Gastrocnemius medialis (tissue), 4 donors: Measurements from ENCODE around the gene TIAL1. TPM values are rescaled to one million over a fixed set of nuclear protein-coding genes. Genes with fewer than 3 reads are reported as not detected.
A peak's percentile ranks its signal among the peaks of the same experiment; 100 is the strongest.
"Not testable (repeated sequence)": the region's sequence is repeated elsewhere in the genome, so short reads cannot be mapped to it uniquely, and the experiment has no call there.

Experiments used
- ATAC-seq, 2 donors: fragments of 150-250 bp; one replicate each; pipeline ENCODE4 v1.9.1; 2016
- DNase-seq, 2 donors: peaks; one replicate each; pipeline ENCODE4 v3.0.0-alpha.2; 2019
- H3K27ac ChIP-seq, 4 donors: fragments of 200-600 bp; sonication (generic); 1 replicate in 1 of 4; 2 replicates in 3 of 4; pipeline ENCODE4 v1.5.1; 2016 to 2018; ENCODE audit warnings: mild to moderate bottlenecking in 2 of 4, moderate library complexity in 1 of 4
- H3K27me3 ChIP-seq, 3 donors: fragments of 200-600 bp; sonication (generic) in 2 of 3; 1 replicate in 1 of 3; 2 replicates in 2 of 3; pipeline versions ENCODE4 v1.5.1 to v1.6.0; 2016 to 2019; ENCODE audit warnings: mild to moderate bottlenecking in 1 of 3, moderate library complexity in 1 of 3
- H3K36me3 ChIP-seq, 2 donors: fragments of 200-600 bp; sonication (generic) in 1 of 2; one replicate each; pipeline ENCODE4 v1.5.1; 2017 to 2018
- H3K4me1 ChIP-seq, 2 donors: fragments of 200-600 bp; sonication (generic) in 1 of 2; one replicate each; pipeline ENCODE4 v1.5.1; 2016 to 2017; ENCODE audit warnings: mild to moderate bottlenecking in 2 of 2
- H3K4me3 ChIP-seq, 4 donors: fragments of 200-600 bp; sonication (generic) in 3 of 4; 1 replicate in 1 of 4; 2 replicates in 3 of 4; pipeline ENCODE4 v1.5.1; 2016 to 2019; ENCODE audit warnings: mild to moderate bottlenecking in 2 of 4
- H3K9me3 ChIP-seq, 3 donors: fragments of 200-600 bp; sonication (generic) in 2 of 3; 1 replicate in 1 of 3; 2 replicates in 2 of 3; pipeline ENCODE4 v1.5.1; 2016 to 2019
- POLR2A ChIP-seq, 2 donors: fragments of 450-650 bp; IDR thresholded peaks; one replicate each; pipeline ENCODE4 v1.6.1; 2017; ENCODE audit warnings: antibody characterized with exemption in 2 of 2, mild to moderate bottlenecking in 2 of 2, moderate library complexity in 2 of 2
- in situ Hi-C, 4 donors: fragments of 200-750 bp; cut with MboI; loops; one replicate each; pipeline versions ENCODE4 v1.15.0 to v1.8.0; 2017; ENCODE audit warnings: low sequenced_read_pairs in 4 of 4
- intact Hi-C: fragments of 100-400 bp; cut with DNase I; formaldehyde crosslinking; loops from one replicate; pipeline ENCODE4 v1.15.1; 2023; ENCODE audit warnings: low total_unique reads
- total RNA-seq, 4 donors: library from RNA; depleted of rRNA; stranded (reverse); fragments of >200 nt; gene quantifications; one replicate each; pipeline versions ENCODE4 v1.1.0 to v1.2.3, GENCODE V29; 2016
- TF ChIP-seq, protein P1 (sequence below), 5 experiments: fragments of 450-650 bp in 3 of 5; fragments of 200-600 bp in 2 of 5; sonication (generic) in 2 of 5; IDR thresholded peaks in 4 of 5; conservative IDR thresholded peaks in 1 of 5; 1 replicate in 4 of 5; 2 replicates in 1 of 5; pipeline ENCODE4 v1.5.1; 2016 to 2019; ENCODE audit warnings: antibody characterized with exemption in 5 of 5, mild to moderate bottlenecking in 3 of 5, moderate library complexity in 3 of 5

The TIAL1 gene
- total RNA-seq, 4 donors from 2014 or later: 50.5 to 81.5 (median 68.4) TPM

- no peaks in the 10 kb centered on the region for H3K9me3 ChIP-seq
- peak overlapping the region in 1 of 4 donors; percentile 0 for H3K4me3 ChIP-seq
- in situ Hi-C loops (no loop called here), intact Hi-C loops (no loop called here)
- H3K27me3 ChIP-seq: peaks cover 0 to 3% (median 2%) of the 10 kb centered on the region in 3 donors
- peaks cover 18 to 22% of the 10 kb centered on the region in 2 donors for H3K4me1 ChIP-seq
- no peak for DNase-seq
- ATAC-seq: peak; percentile 7 to 45
- no peaks in the 10 kb centered on the region for H3K36me3 ChIP-seq
- H3K27ac ChIP-seq: peak overlapping the region; percentile 55 to 62 (median 58)
- no peak for TF ChIP-seq POLR2A (IDR thresholded peaks at IDR 0.05)
- TF ChIP-seq, protein P1, sequence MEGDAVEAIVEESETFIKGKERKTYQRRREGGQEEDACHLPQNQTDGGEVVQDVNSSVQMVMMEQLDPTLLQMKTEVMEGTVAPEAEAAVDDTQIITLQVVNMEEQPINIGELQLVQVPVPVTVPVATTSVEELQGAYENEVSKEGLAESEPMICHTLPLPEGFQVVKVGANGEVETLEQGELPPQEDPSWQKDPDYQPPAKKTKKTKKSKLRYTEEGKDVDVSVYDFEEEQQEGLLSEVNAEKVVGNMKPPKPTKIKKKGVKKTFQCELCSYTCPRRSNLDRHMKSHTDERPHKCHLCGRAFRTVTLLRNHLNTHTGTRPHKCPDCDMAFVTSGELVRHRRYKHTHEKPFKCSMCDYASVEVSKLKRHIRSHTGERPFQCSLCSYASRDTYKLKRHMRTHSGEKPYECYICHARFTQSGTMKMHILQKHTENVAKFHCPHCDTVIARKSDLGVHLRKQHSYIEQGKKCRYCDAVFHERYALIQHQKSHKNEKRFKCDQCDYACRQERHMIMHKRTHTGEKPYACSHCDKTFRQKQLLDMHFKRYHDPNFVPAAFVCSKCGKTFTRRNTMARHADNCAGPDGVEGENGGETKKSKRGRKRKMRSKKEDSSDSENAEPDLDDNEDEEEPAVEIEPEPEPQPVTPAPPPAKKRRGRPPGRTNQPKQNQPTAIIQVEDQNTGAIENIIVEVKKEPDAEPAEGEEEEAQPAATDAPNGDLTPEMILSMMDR (IDR thresholded peaks at IDR 0.05 in 4 of 5, conservative IDR thresholded peaks at IDR 0.05 in 1 of 5): no peak
Observed at GRCh38 chr10:119536508-119537025, 60.2 kb downstream of the TIAL1 start.

GRCh38 chr10:119535837-119536507 is 60.8 kb downstream of the TIAL1 start:
- peak overlapping the region; percentile 55 to 62 (median 58) for H3K27ac ChIP-seq
- H3K27me3 ChIP-seq: no peaks in the 10 kb centered on the region
- H3K4me3 ChIP-seq: peak overlapping the region in 1 of 4 donors; percentile 0
- DNase-seq: no peak
- H3K36me3 ChIP-seq: no peaks in the 10 kb centered on the region
- TF ChIP-seq, protein P1 (IDR thresholded peaks at IDR 0.05 in 4 of 5, conservative IDR thresholded peaks at IDR 0.05 in 1 of 5): no peak
- no peak for TF ChIP-seq POLR2A (IDR thresholded peaks at IDR 0.05)
- H3K9me3 ChIP-seq: no peaks in the 10 kb centered on the region
- peaks cover 18 to 26% of the 10 kb centered on the region in 2 donors for H3K4me1 ChIP-seq
- peak; percentile 62 to 88 for ATAC-seq
- intact Hi-C loops: no loop called here
- in situ Hi-C loops: no loop called here

DNA sequence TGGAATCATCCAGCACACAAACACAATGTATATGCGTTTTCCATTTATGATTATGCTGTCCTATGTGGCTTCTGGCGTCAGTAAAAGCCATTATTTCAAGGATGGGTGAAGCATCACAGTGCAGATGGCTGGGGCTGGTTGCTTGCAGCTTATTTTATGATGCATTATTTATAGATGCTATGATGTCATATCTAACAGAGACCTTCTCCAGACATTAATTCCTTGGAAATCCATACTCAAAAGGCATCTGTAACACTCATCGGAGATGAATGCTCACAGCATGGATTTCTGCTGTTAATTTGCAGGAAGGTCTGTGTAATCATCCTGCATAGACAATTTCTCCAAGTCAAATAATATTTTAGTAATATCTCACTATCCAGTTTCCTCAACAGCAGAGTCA is 61.5 kb downstream of the TIAL1 start:
- Histone ChIP-seq H3K4me1 (peaks cover 18 to 26% of the 10 kb centered on the region in 2 donors), H3K4me3 (no peak overlapping the region), H3K36me3 (no peaks in the 10 kb centered on the region), H3K27me3 (no peaks in the 10 kb centered on the region), H3K9me3 (no peaks in the 10 kb centered on the region), H3K27ac (peak overlapping the region; percentile 55 to 62 (median 58))
- intact Hi-C loops: no loop called here
- no peak for TF ChIP-seq POLR2A (IDR thresholded peaks at IDR 0.05)
- TF ChIP-seq, protein P1 (IDR thresholded peaks at IDR 0.05 in 4 of 5, conservative IDR thresholded peaks at IDR 0.05 in 1 of 5): no peak
- no peak for DNase-seq
- ATAC-seq: no peak
- in situ Hi-C loops: no loop called here

- ATAC-seq: no peak
- intact Hi-C loops (no loop called here), in situ Hi-C loops (no loop called here)
- Histone ChIP-seq H3K27ac (no peak overlapping the region), H3K36me3 (no peaks in the 10 kb centered on the region), H3K9me3 (no peaks in the 10 kb centered on the region), H3K4me3 (no peak overlapping the region), H3K4me1 (peaks cover 18 to 26% of the 10 kb centered on the region in 2 donors), H3K27me3 (no peaks in the 10 kb centered on the region)
- no peak for DNase-seq
- TF ChIP-seq, protein P1 (IDR thresholded peaks at IDR 0.05 in 4 of 5, conservative IDR thresholded peaks at IDR 0.05 in 1 of 5): no peak
- no peak for TF ChIP-seq POLR2A (IDR thresholded peaks at IDR 0.05)
Observed at GRCh38 chr10:119533473-119533872, 63.3 kb downstream of the TIAL1 start.

GRCh38 chr10:119532791-119533190 is 64.0 kb downstream of the TIAL1 start:
- in situ Hi-C loops, H3K36me3 ChIP-seq, DNase-seq, H3K9me3 ChIP-seq, intact Hi-C loops, H3K27ac ChIP-seq, H3K4me3 ChIP-seq, H3K27me3 ChIP-seq, ATAC-seq: not testable (repeated sequence)
- peaks cover 18 to 26% of the 10 kb centered on the region in 2 donors for H3K4me1 ChIP-seq

GRCh38 chr10:119532251-119532650 is 64.5 kb downstream of the TIAL1 start:
- H3K27me3 ChIP-seq, ATAC-seq, in situ Hi-C loops, H3K4me3 ChIP-seq, DNase-seq, H3K36me3 ChIP-seq, H3K9me3 ChIP-seq, intact Hi-C loops, H3K27ac ChIP-seq: not testable (repeated sequence)
- H3K4me1 ChIP-seq: peaks cover 18 to 26% of the 10 kb centered on the region in 2 donors
